HG02798 (cell line): ENCODE results near the gene CYP2J2.
"Not testable (repeated sequence)": the region's sequence is repeated elsewhere in the genome, so short reads cannot be mapped to it uniquely, and the experiment has no call there.

Experiments
- ATAC-seq: cut with Tn5 transposase; IDR thresholded peaks from one replicate; pipeline ENCODE4 v1.9.1; 2021; ENCODE audit warnings: mild to moderate bottlenecking; ENCODE audit not compliant: unreplicated experiment, poor library complexity

The CYP2J2 gene

GRCh38 chr1:59921258-59921899, 5.2 kb downstream of the CYP2J2 start:
- not testable (repeated sequence) for ATAC-seq

GRCh38 chr1:59919746-59920145, 6.8 kb downstream of the CYP2J2 start:
- no peak for ATAC-seq

GRCh38 chr1:59917785-59918180, 8.8 kb downstream of the CYP2J2 start:
- ATAC-seq = no peak

- ATAC-seq = no peak
Measured at GRCh38 chr1:59917026-59917784, 9.4 kb downstream of the CYP2J2 start.

- no peak for ATAC-seq
Measured at GRCh38 chr1:59915516-59915915, 11.1 kb downstream of the CYP2J2 start.

GRCh38 chr1:59914791-59915286, 11.7 kb downstream of the CYP2J2 start:
- ATAC-seq = not testable (repeated sequence)

- ATAC-seq = no peak
Measured at GRCh38 chr1:59908682-59909081, 17.9 kb downstream of the CYP2J2 start.

- no peak for ATAC-seq
Measured at GRCh38 chr1:59908084-59908483, 18.5 kb downstream of the CYP2J2 start.

GRCh38 chr1:59906931-59907330, 19.6 kb downstream of the CYP2J2 start:
- no peak for ATAC-seq

GRCh38 chr1:59903141-59903754, 23.3 kb downstream of the CYP2J2 start:
- ATAC-seq = peak; percentile 78

- no peak for ATAC-seq
Measured at GRCh38 chr1:59901770-59902388, 24.7 kb downstream of the CYP2J2 start.

- no peak for ATAC-seq
Measured at GRCh38 chr1:59900640-59901039, 25.9 kb downstream of the CYP2J2 start.

- ATAC-seq = no peak
Measured at GRCh38 chr1:59898927-59899326, 27.6 kb downstream of the CYP2J2 start.

GRCh38 chr1:59897165-59897564, 29.4 kb downstream of the CYP2J2 start:
- ATAC-seq = no peak

- ATAC-seq = no peak
Measured at GRCh38 chr1:59892841-59893811, 33.4 kb downstream of the CYP2J2 start.

GRCh38 chr1:59885160-59885832, 41.3 kb downstream of the CYP2J2 start:
- no peak for ATAC-seq

GRCh38 chr1:59880735-59881134, 45.8 kb downstream of the CYP2J2 start:
- no peak for ATAC-seq

GRCh38 chr1:59879996-59880505, 46.5 kb downstream of the CYP2J2 start:
- ATAC-seq = no peak

- ATAC-seq = peak; percentile 48
Measured at GRCh38 chr1:59879574-59879973, 47.0 kb downstream of the CYP2J2 start.
